B cell (primary cell): ENCODE data around the gene SESTD1. TPM values are rescaled to one million over a fixed set of nuclear protein-coding genes. Genes with fewer than 3 reads are reported as not detected.

ENCODE experiments used
- ATAC-seq: fragments of 200-7000 bp; cut with Tn5 transposase; one replicate; pipeline ENCODE4 v1.10.0; 2021; ENCODE audit warnings: low read depth, mild to moderate bottlenecking, moderate number of reproducible peaks, moderate library complexity
- CTCF ChIA-PET: fragments of 350-600 bp; sonication (Branson Sonifier 250); formaldehyde crosslinking; loops from one replicate; lab custom pipeline; 2021; ENCODE audit warnings: antibody characterized with exemption, inconsistent platforms; lab: Charles Lee
- POLR2A ChIA-PET: fragments of 350-600 bp; sonication (Branson Sonifier 250); formaldehyde crosslinking; loops from one replicate; lab custom pipeline; 2021; ENCODE audit warnings: antibody characterized with exemption; lab: Charles Lee
- DNase-seq: peaks from one replicate; pipeline ENCODE4 v3.0.0; 2013
- H2AFZ ChIP-seq: 2 replicates; pipeline ENCODE4 v1.6.1; 2012; ENCODE audit warnings: mild to moderate bottlenecking, low read depth, low read length; ENCODE audit not compliant: insufficient read depth, poor library complexity, severe bottlenecking
- H3K27ac ChIP-seq, 2 donors: 1 replicate in 1 of 2; 2 replicates in 1 of 2; pipeline ENCODE4 v1.5.1; 2012 to 2013; ENCODE audit warnings: low read length in 2 of 2, mild to moderate bottlenecking in 2 of 2, moderate library complexity in 1 of 2
- H3K27me3 ChIP-seq, 4 experiments: fragments of 200-600 bp in 1 of 4; sonication (generic) in 1 of 4; replicated peaks in 1 of 4; 1 replicate in 2 of 4; 2 replicates in 2 of 4; pipeline versions ENCODE4 v1.6.1 to v1.7.0; 2013 to 2016; ENCODE audit warnings: low read length in 3 of 4, mild to moderate bottlenecking in 2 of 4, mixed read lengths in 1 of 4, moderate library complexity in 1 of 4; ENCODE audit not compliant: insufficient read depth in 4 of 4, control insufficient read depth in 3 of 4; ENCODE audit errors: control extremely low read depth in 1 of 4
- H3K36me3 ChIP-seq, 2 experiments: replicated peaks in 1 of 2; 1 replicate in 1 of 2; 2 replicates in 1 of 2; pipeline versions ENCODE4 v1.6.1 to v1.7.1; 2013; ENCODE audit warnings: low read length in 1 of 2; ENCODE audit not compliant: insufficient read depth in 2 of 2, control insufficient read depth in 1 of 2; ENCODE audit errors: control extremely low read depth in 1 of 2, extremely low read depth in 1 of 2
- H3K4me1 ChIP-seq, 2 donors: fragments of 200-600 bp in 1 of 2; sonication (generic) in 1 of 2; 1 replicate in 1 of 2; 2 replicates in 1 of 2; pipeline versions ENCODE4 v1.5.1 to v1.6.1; 2013 to 2017; ENCODE audit warnings: low read length in 2 of 2; ENCODE audit not compliant: control insufficient read depth in 2 of 2, insufficient read depth in 2 of 2
- H3K4me2 ChIP-seq: replicated peaks from 2 replicates; pipeline ENCODE3; 2012; ENCODE audit warnings: mild to moderate bottlenecking, low read depth, low read length; ENCODE audit not compliant: poor library complexity, severe bottlenecking
- H3K4me3 ChIP-seq, 5 experiments: fragments of 200-600 bp in 1 of 5; sonication (generic) in 1 of 5; 1 replicate in 3 of 5; 2 replicates in 2 of 5; pipeline versions ENCODE4 v1.5.1 to v1.7.0; 2011 to 2016; ENCODE audit warnings: low read length in 4 of 5, mild to moderate bottlenecking in 4 of 5, low read depth in 2 of 5, control low read depth in 1 of 5, moderate library complexity in 1 of 5; ENCODE audit not compliant: insufficient read depth in 1 of 5; ENCODE audit errors: control extremely low read depth in 1 of 5, extremely low read depth in 1 of 5
- H3K79me2 ChIP-seq: fragments of 200-600 bp; sonication (generic); one replicate; pipeline ENCODE4 v1.6.0; 2016; ENCODE audit warnings: low read length; ENCODE audit not compliant: control insufficient read depth, insufficient read depth
- H3K9ac ChIP-seq: fragments of 200-600 bp; sonication (generic); 2 replicates; pipeline ENCODE4 v1.6.1; 2017; ENCODE audit warnings: mild to moderate bottlenecking, low read length, moderate library complexity
- H3K9me3 ChIP-seq, 3 donors: one replicate each; pipeline versions ENCODE4 v1.6.1 to v1.7.1; 2013; ENCODE audit warnings: low read length in 2 of 3; ENCODE audit not compliant: control insufficient read depth in 2 of 3, insufficient read depth in 1 of 3; ENCODE audit errors: control extremely low read depth in 1 of 3
- H4K20me1 ChIP-seq: 2 replicates; pipeline ENCODE4 v1.6.0; 2012; ENCODE audit warnings: mild to moderate bottlenecking, low read length; ENCODE audit not compliant: insufficient read depth, control insufficient read depth, poor library complexity, severe bottlenecking
- H3K27ac Mint-ChIP-seq: one replicate; pipeline ENCODE4 v1.8.0; 2021; ENCODE audit warnings: mixed read lengths
- H3K27me3 Mint-ChIP-seq: one replicate; pipeline ENCODE4 v1.8.0; 2021; ENCODE audit warnings: mixed read lengths
- H3K4me1 Mint-ChIP-seq: one replicate; pipeline ENCODE4 v1.8.0; 2021; ENCODE audit warnings: mixed read lengths
- H3K4me3 Mint-ChIP-seq: one replicate; pipeline ENCODE4 v1.8.0; 2021; ENCODE audit warnings: mixed read lengths
- H3K9me3 Mint-ChIP-seq: one replicate; pipeline ENCODE4 v1.8.0; 2022; ENCODE audit warnings: mixed read lengths; ENCODE audit not compliant: insufficient read depth
- EZH2 ChIP-seq: IDR thresholded peaks from 2 replicates; pipeline ENCODE4 v1.6.1; 2012; ENCODE audit warnings: borderline replicate concordance, low read depth, mild to moderate bottlenecking, moderate library complexity, low read length; ENCODE audit not compliant: insufficient read depth, poor library complexity, severe bottlenecking
- WGBS: methylation state at CpG from one replicate; pipeline ENCODE4 v1.1.5; 2013; ENCODE audit warnings: missing lambda C conversion rate; ENCODE audit not compliant: insufficient coverage; 5-methylcytosine and 5-hydroxymethylcytosine counted together
- intact Hi-C: fragments of 100-400 bp; cut with micrococcal nuclease; formaldehyde crosslinking; loops from one replicate; pipeline ENCODE4 v1.10.0; 2022
- polyA plus RNA-seq: library from polyadenylated mRNA; depleted of rRNA; stranded (reverse); fragments of >200 nt; gene quantifications from 2 replicates; pipeline ENCODE4 v1.2.3, GENCODE V29; 2012
- total RNA-seq, 2 donors: library from RNA; stranded (reverse); fragments of 120-200 nt in 1 of 2; gene quantifications; 1 replicate in 1 of 2; 2 replicates in 1 of 2; pipeline versions ENCODE4 v1.2.3 to v1.2.4, GENCODE V29; 2013 to 2022
- TF ChIP-seq, protein P1 (sequence below): fragments of 200-600 bp; IDR thresholded peaks from one replicate; pipeline ENCODE4 v1.8.0; 2022; ENCODE audit warnings: antibody characterized with exemption, mild to moderate bottlenecking

The SESTD1 gene
- total and polyA plus RNA-seq, 2 donors (not counting 1 experiment from before 2014, with no cell fraction given), result 52.0 to 66.1 TPM

DNA sequence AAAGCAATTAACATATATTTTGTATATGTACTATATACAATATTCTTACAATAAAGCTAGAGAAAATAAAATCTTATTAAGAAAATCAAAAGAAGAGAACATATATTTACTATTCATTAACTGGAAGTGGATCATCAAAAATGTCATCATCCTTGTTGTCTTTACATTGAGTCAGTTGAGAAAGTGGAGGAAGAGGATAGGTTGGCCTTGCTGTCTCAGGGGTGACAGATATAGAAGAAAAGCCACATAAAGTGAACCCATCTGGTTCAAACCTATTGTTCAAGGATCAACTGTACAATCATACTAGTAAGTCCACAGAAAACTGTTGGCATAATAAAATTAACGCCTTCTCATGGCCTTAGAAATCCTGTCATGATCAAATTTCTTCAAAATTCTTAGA lies 26.6 kb downstream of the SESTD1 start:
- Mint-ChIP-seq H3K27me3 (no peaks in the 10 kb centered on the region), H3K4me3 (no peak overlapping the region), H3K4me1 (peaks cover 68% of the 10 kb centered on the region), H3K9me3 (peaks cover 3% of the 10 kb centered on the region), H3K27ac (no peak overlapping the region)
- H3K79me2 ChIP-seq, result peaks cover 94% of the 10 kb centered on the region
- DNase-seq (no peak), ATAC-seq (no peak)
- POLR2A ChIA-PET, result no interaction called here
- no peak for TF ChIP-seq EZH2
- TF ChIP-seq, protein P1, sequence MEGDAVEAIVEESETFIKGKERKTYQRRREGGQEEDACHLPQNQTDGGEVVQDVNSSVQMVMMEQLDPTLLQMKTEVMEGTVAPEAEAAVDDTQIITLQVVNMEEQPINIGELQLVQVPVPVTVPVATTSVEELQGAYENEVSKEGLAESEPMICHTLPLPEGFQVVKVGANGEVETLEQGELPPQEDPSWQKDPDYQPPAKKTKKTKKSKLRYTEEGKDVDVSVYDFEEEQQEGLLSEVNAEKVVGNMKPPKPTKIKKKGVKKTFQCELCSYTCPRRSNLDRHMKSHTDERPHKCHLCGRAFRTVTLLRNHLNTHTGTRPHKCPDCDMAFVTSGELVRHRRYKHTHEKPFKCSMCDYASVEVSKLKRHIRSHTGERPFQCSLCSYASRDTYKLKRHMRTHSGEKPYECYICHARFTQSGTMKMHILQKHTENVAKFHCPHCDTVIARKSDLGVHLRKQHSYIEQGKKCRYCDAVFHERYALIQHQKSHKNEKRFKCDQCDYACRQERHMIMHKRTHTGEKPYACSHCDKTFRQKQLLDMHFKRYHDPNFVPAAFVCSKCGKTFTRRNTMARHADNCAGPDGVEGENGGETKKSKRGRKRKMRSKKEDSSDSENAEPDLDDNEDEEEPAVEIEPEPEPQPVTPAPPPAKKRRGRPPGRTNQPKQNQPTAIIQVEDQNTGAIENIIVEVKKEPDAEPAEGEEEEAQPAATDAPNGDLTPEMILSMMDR, result no peak
- CTCF ChIA-PET, result interaction anchor here (0.6 kb wide), 2 partner anchors 18 to 105 kb away, joined by 3 read pairs; no protein-coding TSS in a partner anchor
- H3K4me3 ChIP-seq, result no peak overlapping the region
- H3K4me1 ChIP-seq, result peaks cover 26 to 46% of the 10 kb centered on the region in 2 donors
- WGBS, result no CpG with 5 or more reads among the region's 1 CpG
- no peak overlapping the region for H3K9ac ChIP-seq
- no peak overlapping the region for H3K4me2 ChIP-seq
- H3K27ac ChIP-seq, result no peak overlapping the region
- peaks cover 0 to 4% (median 3%) of the 10 kb centered on the region in 3 donors for H3K9me3 ChIP-seq
- no peak overlapping the region for H2AFZ ChIP-seq
- H3K27me3 ChIP-seq, result no peaks in the 10 kb centered on the region
- peaks cover 5% of the 10 kb centered on the region in 2 experiments for H3K36me3 ChIP-seq
- peaks cover 44% of the 10 kb centered on the region for H4K20me1 ChIP-seq
- intact Hi-C loops, result loop anchor here (5.0 kb wide), 1 partner anchor 34 kb away; no protein-coding TSS in a partner anchor

DNA sequence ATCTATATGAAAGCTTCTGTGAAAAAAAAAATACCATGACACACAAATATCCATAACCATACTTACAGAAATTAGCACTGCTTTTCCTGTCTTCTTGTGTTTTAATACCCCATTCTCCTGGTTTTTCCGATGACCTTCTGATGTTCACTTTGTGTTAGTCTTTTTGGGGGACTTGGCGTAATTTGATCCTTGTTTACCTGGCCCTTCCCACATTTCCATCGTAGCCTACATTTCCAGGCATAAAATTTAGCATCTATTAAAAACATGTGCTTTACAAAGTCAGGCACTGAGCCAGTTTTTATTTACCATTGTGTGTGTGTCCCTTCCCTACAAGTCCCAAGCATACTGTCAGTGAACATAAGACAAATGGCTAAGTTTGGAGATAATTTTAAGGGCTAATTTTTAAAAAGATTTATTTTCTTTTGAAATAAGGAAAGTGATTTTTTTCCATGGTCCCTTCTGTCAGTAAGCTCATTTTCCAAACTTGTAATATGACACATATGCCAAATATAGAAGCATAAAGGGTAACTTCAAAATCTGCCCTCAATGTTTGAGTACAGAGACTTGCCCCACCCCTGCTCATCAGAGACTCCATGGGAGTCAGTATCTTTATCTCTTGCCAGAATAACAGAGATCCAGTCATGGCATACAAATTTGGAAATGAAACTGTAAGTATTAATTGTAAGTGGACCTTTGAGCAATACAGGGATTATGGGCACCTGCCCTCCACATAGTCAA lies 27.3 kb downstream of the SESTD1 start:
- H3K4me1 Mint-ChIP-seq, result peaks cover 65% of the 10 kb centered on the region
- Histone ChIP-seq H3K4me2 (no peak overlapping the region), H2AFZ (no peak overlapping the region), H3K4me3 (no peak overlapping the region), H3K9me3 (peaks cover 0 to 4% (median 3%) of the 10 kb centered on the region in 3 donors), H3K27ac (no peak overlapping the region), H3K27me3 (no peaks in the 10 kb centered on the region), H3K4me1 (peaks cover 26 to 46% of the 10 kb centered on the region in 2 donors), H3K9ac (no peak overlapping the region), H4K20me1 (peaks cover 51% of the 10 kb centered on the region), H3K36me3 (peaks cover 5 to 6% of the 10 kb centered on the region in 2 experiments), H3K79me2 (peaks cover 94% of the 10 kb centered on the region)
- intact Hi-C loops, result loop anchor here (5.0 kb wide), 1 partner anchor 35 kb away; no protein-coding TSS in a partner anchor
- TF ChIP-seq, protein P1, result no peak
- no peak for TF ChIP-seq EZH2
- no peak overlapping the region for H3K27ac Mint-ChIP-seq
- no CpG with 5 or more reads among the region's 3 CpGs for WGBS
- no peaks in the 10 kb centered on the region for H3K9me3 Mint-ChIP-seq
- ATAC-seq (no peak), DNase-seq (no peak)
- CTCF ChIA-PET, result interaction anchor here (0.8 kb wide), 1 partner anchor 15 kb away, joined by 3 read pairs; no protein-coding TSS in a partner anchor
- POLR2A ChIA-PET, result no interaction called here
- no peaks in the 10 kb centered on the region for H3K27me3 Mint-ChIP-seq
- no peak overlapping the region for H3K4me3 Mint-ChIP-seq
